Ascending aorta (tissue), 2 donors: ENCODE results near the gene NKX2-3. TPM values are rescaled to one million over a fixed set of nuclear protein-coding genes. Genes with fewer than 3 reads are reported as not detected.

Source experiments
- DNase-seq, 2 donors: peaks; one replicate each; pipeline ENCODE4 v3.0.0-alpha.2; 2019; ENCODE audit warnings: low spot score in 2 of 2
- H3K27ac ChIP-seq, 2 donors: fragments of 200-600 bp; sonication (generic); one replicate each; pipeline ENCODE4 v1.5.1; 2016 to 2017; ENCODE audit warnings: mild to moderate bottlenecking in 1 of 2
- H3K27me3 ChIP-seq: fragments of 200-600 bp; sonication (generic); one replicate; pipeline ENCODE4 v1.5.1; 2017
- H3K36me3 ChIP-seq, 2 donors: fragments of 200-600 bp; sonication (generic); one replicate each; pipeline ENCODE4 v1.5.1; 2016
- H3K4me1 ChIP-seq, 2 donors: fragments of 200-600 bp; sonication (generic); one replicate each; pipeline ENCODE4 v1.5.1; 2016 to 2017; ENCODE audit warnings: mild to moderate bottlenecking in 1 of 2
- H3K4me3 ChIP-seq, 2 donors: fragments of 200-600 bp; sonication (generic); one replicate each; pipeline ENCODE4 v1.5.1; 2016 to 2017; ENCODE audit warnings: mild to moderate bottlenecking in 1 of 2
- H3K9me3 ChIP-seq, 2 donors: fragments of 200-600 bp; sonication (generic); one replicate each; pipeline ENCODE4 v1.5.1; 2016
- CTCF ChIP-seq, 3 experiments: fragments of 200-600 bp in 2 of 3; fragments of 450-650 bp in 1 of 3; sonication (generic) in 2 of 3; IDR thresholded peaks; one replicate each; pipeline ENCODE4 v1.5.1; 2016 to 2019; ENCODE audit warnings: antibody characterized with exemption in 3 of 3, mild to moderate bottlenecking in 1 of 3, moderate library complexity in 1 of 3
- intact Hi-C: fragments of 100-400 bp; cut with DNase I; formaldehyde crosslinking; loops from one replicate; pipeline ENCODE4 v1.15.1; 2023
- total RNA-seq: library from RNA; depleted of rRNA; stranded (reverse); fragments of >200 nt; gene quantifications from one replicate; pipeline ENCODE4 v1.1.0, GENCODE V29; 2016

The NKX2-3 gene
- total RNA-seq, 1 donor from 2014 or later: not detected

DNA sequence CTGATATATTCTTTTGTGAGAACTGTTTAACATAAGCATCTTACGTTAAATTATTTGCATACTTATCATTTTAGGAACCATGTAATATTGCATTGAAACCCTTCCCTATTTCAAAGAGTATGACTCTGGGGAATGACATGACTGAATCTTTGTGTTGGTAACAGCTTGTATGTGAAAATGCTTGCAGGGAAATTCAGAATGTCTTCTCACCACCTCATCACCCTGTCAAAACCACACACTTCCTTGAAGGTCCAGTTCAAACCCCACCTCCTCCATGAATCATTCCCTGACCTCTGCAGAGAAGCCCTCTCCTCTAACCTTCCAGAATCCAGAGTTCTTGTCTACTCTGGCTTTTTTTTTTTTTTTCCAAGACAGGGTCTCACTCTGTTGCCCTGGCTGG, 26.3 kb upstream of the NKX2-3 start:
- intact Hi-C loops: no loop called here
- TF ChIP-seq CTCF (IDR thresholded peaks at IDR 0.05): no peak
- no peaks in the 10 kb centered on the region for H3K36me3 ChIP-seq
- no peaks in the 10 kb centered on the region for H3K4me1 ChIP-seq
- H3K27ac ChIP-seq: no peak overlapping the region
- H3K9me3 ChIP-seq: no peaks in the 10 kb centered on the region
- no peak overlapping the region for H3K4me3 ChIP-seq
- DNase-seq: no peak
- H3K27me3 ChIP-seq: no peaks in the 10 kb centered on the region

GRCh38 chr10:99507265-99507664, 25.5 kb upstream of the NKX2-3 start:
- Histone ChIP-seq H3K36me3 (no peaks in the 10 kb centered on the region), H3K4me3 (no peak overlapping the region), H3K27me3 (no peaks in the 10 kb centered on the region), H3K27ac (no peak overlapping the region), H3K9me3 (no peaks in the 10 kb centered on the region), H3K4me1 (no peaks in the 10 kb centered on the region)
- intact Hi-C loops: no loop called here
- TF ChIP-seq CTCF (IDR thresholded peaks at IDR 0.05): no peak
- DNase-seq: no peak

GRCh38 chr10:99513061-99513460, 19.7 kb upstream of the NKX2-3 start:
- intact Hi-C loops: no loop called here
- TF ChIP-seq CTCF (IDR thresholded peaks at IDR 0.05): no peak
- no peaks in the 10 kb centered on the region for H3K27me3 ChIP-seq

DNA sequence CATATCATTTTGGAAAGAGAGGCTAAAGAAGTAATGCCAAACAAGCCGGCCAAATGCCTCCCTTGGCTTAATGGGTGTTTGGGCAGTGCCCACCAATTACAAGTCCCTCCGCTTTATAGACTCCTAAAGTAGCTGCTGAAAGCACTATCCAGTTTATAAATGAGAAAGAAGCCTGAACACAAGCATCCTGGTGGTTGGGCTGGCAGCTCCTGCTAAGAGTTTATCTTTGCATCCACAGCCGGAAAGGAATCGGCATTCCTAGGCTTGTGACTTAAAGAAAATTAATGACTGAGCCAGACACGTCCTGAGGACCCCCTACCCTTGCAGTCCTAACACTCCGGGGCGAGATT, 13.1 kb upstream of the NKX2-3 start:
- Histone ChIP-seq H3K36me3 (no peaks in the 10 kb centered on the region), H3K27me3 (peaks cover 13% of the 10 kb centered on the region), H3K4me3 (no peak overlapping the region), H3K27ac (no peak overlapping the region), H3K9me3 (no peaks in the 10 kb centered on the region), H3K4me1 (no peaks in the 10 kb centered on the region)
- TF ChIP-seq CTCF (IDR thresholded peaks at IDR 0.05): no peak
- intact Hi-C loops: no loop called here
- no peak for DNase-seq

More at GRCh38 chr10:99513061-99513460, 19.7 kb upstream of the NKX2-3 start:
- Histone ChIP-seq H3K4me3 (no peak overlapping the region), H3K9me3 (no peaks in the 10 kb centered on the region), H3K27ac (no peak overlapping the region), H3K4me1 (no peaks in the 10 kb centered on the region), H3K36me3 (no peaks in the 10 kb centered on the region)
- DNase-seq: no peak

- H3K27me3 ChIP-seq: peaks cover 13% of the 10 kb centered on the region
Observed at GRCh38 chr10:99520040-99520846, 12.5 kb upstream of the NKX2-3 start.

More at GRCh38 chr10:99520040-99520846, 12.5 kb upstream of the NKX2-3 start:
- H3K27ac ChIP-seq: no peak overlapping the region
- DNase-seq: no peak
- H3K36me3 ChIP-seq: no peaks in the 10 kb centered on the region
- TF ChIP-seq CTCF (IDR thresholded peaks at IDR 0.05): no peak
- H3K4me1 ChIP-seq: no peaks in the 10 kb centered on the region
- no peak overlapping the region for H3K4me3 ChIP-seq
- H3K9me3 ChIP-seq: no peaks in the 10 kb centered on the region
- intact Hi-C loops: no loop called here
